Urothelium cell line (cell line): ENCODE results near the gene FUBP3.
A peak's percentile ranks its signal among the peaks of the same experiment; 100 is the strongest.
"Not testable (repeated sequence)": the region's sequence is repeated elsewhere in the genome, so short reads cannot be mapped to it uniquely, and the experiment has no call there.

Experiments used
- DNase-seq: peaks from one replicate; pipeline ENCODE4 v3.0.0; 2011; ENCODE audit warnings: low spot score, mixed read lengths
- FAIRE-seq: peaks from 2 replicates; lab custom pipeline; 2011; peaks lifted over from hg19 to GRCh38; lab: Jason Lieb, UNC

Gene FUBP3

GRCh38 chr9:130556396-130557076 is 22.8 kb upstream of the FUBP3 start:
- FAIRE-seq (no peak), DNase-seq (no peak)

GRCh38 chr9:130557077-130557468 is 22.3 kb upstream of the FUBP3 start:
- FAIRE-seq: no peak

GRCh38 chr9:130561056-130561455 is 18.3 kb upstream of the FUBP3 start:
- no peak for DNase-seq
- no peak for FAIRE-seq

More at GRCh38 chr9:130557077-130557468, 22.3 kb upstream of the FUBP3 start:
- DNase-seq: no peak

GRCh38 chr9:130562525-130562924 is 16.9 kb upstream of the FUBP3 start:
- DNase-seq, FAIRE-seq: not testable (repeated sequence)

GRCh38 chr9:130563797-130564196 is 15.6 kb upstream of the FUBP3 start:
- FAIRE-seq (no peak), DNase-seq (no peak)

- FAIRE-seq (no peak), DNase-seq (no peak)
These were observed 13.6 kb upstream of the FUBP3 start for GRCh38 chr9:130565792-130566191.

GRCh38 chr9:130570208-130570607 is 9.2 kb upstream of the FUBP3 start:
- DNase-seq (peak; percentile 74), FAIRE-seq (no peak)

GRCh38 chr9:130575514-130575913 is 3.9 kb upstream of the FUBP3 start:
- FAIRE-seq: no peak

GRCh38 chr9:130576176-130576575 is 3.2 kb upstream of the FUBP3 start:
- no peak for DNase-seq

More at GRCh38 chr9:130575514-130575913, 3.9 kb upstream of the FUBP3 start:
- DNase-seq: no peak

GRCh38 chr9:130579738-130580463 is 524 bp downstream of the FUBP3 start:
- DNase-seq (no peak), FAIRE-seq (no peak)

More at GRCh38 chr9:130576176-130576575, 3.2 kb upstream of the FUBP3 start:
- no peak for FAIRE-seq

GRCh38 chr9:130581766-130582165 is 2.4 kb downstream of the FUBP3 start:
- DNase-seq: no peak
- no peak for FAIRE-seq

GRCh38 chr9:130583271-130583670 is 3.9 kb downstream of the FUBP3 start:
- no peak for FAIRE-seq
- DNase-seq: no peak

- no peak for FAIRE-seq
- DNase-seq: no peak
These were observed 8.5 kb downstream of the FUBP3 start for GRCh38 chr9:130587921-130588320.

GRCh38 chr9:130588416-130588815 is 9.0 kb downstream of the FUBP3 start:
- DNase-seq (no peak), FAIRE-seq (no peak)

- no peak for FAIRE-seq
- no peak for DNase-seq
These were observed 10.4 kb downstream of the FUBP3 start for GRCh38 chr9:130589754-130590153.

GRCh38 chr9:130590305-130590704 is 10.9 kb downstream of the FUBP3 start:
- no peak for FAIRE-seq
- no peak for DNase-seq

GRCh38 chr9:130593020-130593419 is 13.6 kb downstream of the FUBP3 start:
- no peak for DNase-seq
- FAIRE-seq: no peak

GRCh38 chr9:130597228-130597627 is 17.9 kb downstream of the FUBP3 start:
- DNase-seq (no peak), FAIRE-seq (no peak)

- FAIRE-seq: no peak
- no peak for DNase-seq
These were observed 18.8 kb downstream of the FUBP3 start for GRCh38 chr9:130598188-130598587.

- DNase-seq (no peak), FAIRE-seq (no peak)
These were observed 20.2 kb downstream of the FUBP3 start for GRCh38 chr9:130599625-130600024.

- DNase-seq (no peak), FAIRE-seq (no peak)
These were observed 21.7 kb downstream of the FUBP3 start for GRCh38 chr9:130601100-130601499.

GRCh38 chr9:130604295-130604694 is 24.9 kb downstream of the FUBP3 start:
- DNase-seq (no peak), FAIRE-seq (no peak)
